PC-3 (cell line): ENCODE data around the gene SLC2A9.

Experiments used
- EZH2 ChIP-seq: fragments of 300-600 bp; sonication (generic); IDR thresholded peaks from one replicate; pipeline ENCODE4 v1.6.1; 2017; ENCODE audit warnings: antibody characterized with exemption, mild to moderate bottlenecking, low read length; ENCODE audit not compliant: unreplicated experiment
- TF ChIP-seq, protein P1 (sequence below): fragments of 300-600 bp; sonication (generic); conservative IDR thresholded peaks from 2 replicates; pipeline ENCODE4 v1.5.1; 2017; ENCODE audit warnings: antibody characterized with exemption, low read depth, mild to moderate bottlenecking, low read length

DNA sequence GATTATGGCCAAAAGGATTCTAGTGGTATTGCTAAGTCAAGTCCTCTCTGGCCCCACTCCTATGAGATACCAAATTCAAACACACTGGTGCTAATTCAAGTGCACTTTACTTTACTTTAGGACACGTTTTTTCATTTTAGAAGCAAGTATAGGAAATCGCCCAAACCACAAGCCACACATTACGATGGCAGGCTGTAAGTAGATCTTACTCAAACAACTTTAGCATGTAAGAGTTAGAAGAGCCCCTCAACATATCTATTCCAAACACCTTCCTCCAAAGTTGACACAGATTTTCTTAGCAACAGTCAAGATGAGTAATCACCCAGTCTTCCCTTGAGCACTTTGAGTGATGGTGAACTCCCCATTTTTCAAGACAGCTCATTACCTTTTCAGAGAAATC lies 196.2 kb downstream of the SLC2A9 start:
- TF ChIP-seq, protein P1, sequence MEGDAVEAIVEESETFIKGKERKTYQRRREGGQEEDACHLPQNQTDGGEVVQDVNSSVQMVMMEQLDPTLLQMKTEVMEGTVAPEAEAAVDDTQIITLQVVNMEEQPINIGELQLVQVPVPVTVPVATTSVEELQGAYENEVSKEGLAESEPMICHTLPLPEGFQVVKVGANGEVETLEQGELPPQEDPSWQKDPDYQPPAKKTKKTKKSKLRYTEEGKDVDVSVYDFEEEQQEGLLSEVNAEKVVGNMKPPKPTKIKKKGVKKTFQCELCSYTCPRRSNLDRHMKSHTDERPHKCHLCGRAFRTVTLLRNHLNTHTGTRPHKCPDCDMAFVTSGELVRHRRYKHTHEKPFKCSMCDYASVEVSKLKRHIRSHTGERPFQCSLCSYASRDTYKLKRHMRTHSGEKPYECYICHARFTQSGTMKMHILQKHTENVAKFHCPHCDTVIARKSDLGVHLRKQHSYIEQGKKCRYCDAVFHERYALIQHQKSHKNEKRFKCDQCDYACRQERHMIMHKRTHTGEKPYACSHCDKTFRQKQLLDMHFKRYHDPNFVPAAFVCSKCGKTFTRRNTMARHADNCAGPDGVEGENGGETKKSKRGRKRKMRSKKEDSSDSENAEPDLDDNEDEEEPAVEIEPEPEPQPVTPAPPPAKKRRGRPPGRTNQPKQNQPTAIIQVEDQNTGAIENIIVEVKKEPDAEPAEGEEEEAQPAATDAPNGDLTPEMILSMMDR, result no peak
- no peak for TF ChIP-seq EZH2
